HuH-7.5 (cell line): ENCODE measurements around the gene CD68.

Experiments
- DNase-seq: peaks from one replicate; pipeline ENCODE4 v3.0.0; 2011; ENCODE audit warnings: low spot score

The CD68 gene

DNA sequence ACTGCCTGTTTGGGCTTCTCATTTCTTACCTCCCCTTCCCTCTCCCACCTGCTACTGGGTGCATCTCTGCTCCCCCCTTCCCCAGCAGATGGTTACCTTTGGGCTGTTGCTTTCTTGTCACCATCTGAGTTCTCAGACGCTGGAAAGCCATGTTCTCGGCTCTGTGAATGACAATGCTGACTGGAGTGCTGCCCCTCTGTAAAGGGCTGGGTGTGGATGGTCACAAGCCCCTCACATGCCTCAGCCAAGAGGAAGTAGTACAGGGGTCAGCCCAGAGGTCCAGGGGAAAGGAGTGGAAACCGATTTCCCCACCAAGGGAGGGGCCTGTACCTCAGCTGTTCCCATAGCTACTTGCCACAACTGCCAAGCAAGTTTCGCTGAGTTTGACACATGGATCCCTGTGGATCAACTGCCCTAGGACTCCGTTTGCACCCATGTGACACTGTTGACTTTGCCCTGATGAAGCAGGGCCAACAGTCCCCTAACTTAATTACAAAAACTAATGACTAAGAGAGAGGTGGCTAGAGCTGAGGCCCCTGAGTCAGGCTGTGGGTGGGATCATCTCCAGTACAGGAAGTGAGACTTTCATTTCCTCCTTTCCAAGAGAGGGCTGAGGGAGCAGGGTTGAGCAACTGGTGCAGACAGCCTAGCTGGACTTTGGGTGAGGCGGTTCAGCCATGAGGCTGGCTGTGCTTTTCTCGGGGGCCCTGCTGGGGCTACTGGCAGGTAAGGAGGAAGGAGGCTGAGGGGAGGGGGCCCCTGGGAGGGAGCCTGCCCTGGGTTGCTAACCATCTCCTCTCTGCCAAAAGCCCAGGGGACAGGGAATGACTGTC lies at the start of gene CD68:
Gene CD68, plus strand, starts transcription at position 638 of the 833 bp plus-strand sequence. Its CDS starts 40 bp downstream, at position 678.
- no peak for DNase-seq

DNA sequence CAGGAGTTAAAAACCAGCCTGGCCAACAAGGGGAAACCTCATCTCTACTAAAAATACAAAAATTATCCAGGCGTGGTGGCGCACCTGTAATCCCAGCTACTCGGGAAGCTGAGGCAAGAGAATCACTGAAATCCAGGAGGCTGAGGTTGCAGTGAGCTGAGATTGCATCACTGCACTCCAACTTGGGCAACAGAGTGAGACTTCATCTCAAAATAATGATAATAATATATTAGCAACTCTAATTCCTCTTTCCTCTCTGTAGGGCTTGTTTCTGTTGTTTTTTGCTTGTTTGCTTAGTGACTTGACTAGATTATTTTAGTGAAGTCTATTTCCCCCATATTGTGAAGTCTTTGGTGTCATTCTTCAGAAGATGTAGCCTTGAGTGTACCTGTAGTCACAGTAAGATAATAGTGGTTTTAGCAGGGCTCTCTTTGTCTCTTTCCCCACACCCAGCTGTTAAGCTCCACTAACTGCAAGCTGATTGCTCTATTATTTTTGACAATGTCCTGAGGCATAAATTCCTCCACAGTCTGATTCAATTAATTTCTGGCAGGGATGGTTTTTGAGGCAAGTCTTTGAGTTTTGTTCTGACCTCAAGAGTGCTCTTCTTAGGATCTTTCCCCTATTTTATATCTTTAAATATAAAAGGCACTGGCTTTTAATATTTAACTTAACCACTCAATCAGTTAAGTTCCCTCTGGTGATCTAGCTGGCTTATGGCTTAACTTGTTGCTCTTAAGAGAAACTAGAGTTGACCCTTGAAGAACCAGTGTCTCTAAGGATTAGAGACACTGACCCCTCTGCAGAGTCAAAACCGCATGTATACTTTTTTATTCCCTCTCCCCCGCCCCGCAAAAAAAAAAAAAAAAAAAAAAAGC lies 49.2 kb upstream of the CD68 start:
- DNase-seq: no peak

DNA sequence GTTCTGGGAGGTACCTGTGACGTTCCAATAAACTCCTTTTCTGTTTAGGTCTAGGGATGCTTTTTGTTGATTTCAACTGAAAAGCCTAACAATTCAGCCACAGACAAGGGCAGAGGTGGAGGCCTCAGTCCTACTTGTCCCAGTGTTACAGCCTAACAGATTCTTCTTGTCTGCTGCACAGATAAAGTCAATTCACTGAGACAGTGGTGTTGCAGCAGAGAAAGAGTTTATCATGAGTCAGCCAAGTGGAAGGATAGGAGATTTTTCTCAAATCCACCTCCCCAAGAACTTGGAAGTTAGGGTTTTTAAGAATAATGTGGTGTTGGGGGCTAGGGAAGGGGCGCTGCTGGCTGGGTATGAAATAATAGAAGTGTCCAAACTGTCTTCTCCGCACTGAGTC lies 41.4 kb upstream of the CD68 start:
- DNase-seq: no peak

GRCh38 chr17:7538891-7539545 lies 40.4 kb upstream of the CD68 start:
- no peak for DNase-seq

DNA sequence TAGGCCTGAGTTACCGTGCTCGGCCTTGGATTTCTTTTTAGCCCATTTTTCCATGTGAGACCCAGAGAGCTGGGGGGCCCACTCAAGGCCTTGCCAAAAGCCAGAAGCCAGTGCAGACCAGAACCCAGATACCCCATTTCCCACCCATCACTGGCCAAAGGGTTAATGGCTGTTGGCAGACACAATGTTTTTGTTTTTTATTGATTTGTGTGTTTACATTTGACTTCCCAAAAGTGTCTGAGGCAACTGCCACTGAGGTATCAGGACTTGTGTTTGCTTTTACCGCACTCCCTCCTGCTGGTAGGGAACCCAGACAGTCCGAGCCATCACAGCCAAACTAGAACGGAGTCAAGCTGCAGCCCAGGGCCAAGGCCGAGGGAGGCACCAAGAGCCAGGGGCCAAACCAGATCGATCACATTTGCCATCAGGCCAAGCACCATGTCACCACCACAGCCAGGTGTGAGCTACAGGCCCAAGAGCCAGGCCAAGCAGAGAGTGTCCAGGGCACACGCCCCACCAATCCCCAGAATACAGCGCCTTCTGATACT lies 38.3 kb upstream of the CD68 start:
- DNase-seq: no peak

GRCh38 chr17:7544911-7545310 lies 34.5 kb upstream of the CD68 start:
- DNase-seq: no peak

DNA sequence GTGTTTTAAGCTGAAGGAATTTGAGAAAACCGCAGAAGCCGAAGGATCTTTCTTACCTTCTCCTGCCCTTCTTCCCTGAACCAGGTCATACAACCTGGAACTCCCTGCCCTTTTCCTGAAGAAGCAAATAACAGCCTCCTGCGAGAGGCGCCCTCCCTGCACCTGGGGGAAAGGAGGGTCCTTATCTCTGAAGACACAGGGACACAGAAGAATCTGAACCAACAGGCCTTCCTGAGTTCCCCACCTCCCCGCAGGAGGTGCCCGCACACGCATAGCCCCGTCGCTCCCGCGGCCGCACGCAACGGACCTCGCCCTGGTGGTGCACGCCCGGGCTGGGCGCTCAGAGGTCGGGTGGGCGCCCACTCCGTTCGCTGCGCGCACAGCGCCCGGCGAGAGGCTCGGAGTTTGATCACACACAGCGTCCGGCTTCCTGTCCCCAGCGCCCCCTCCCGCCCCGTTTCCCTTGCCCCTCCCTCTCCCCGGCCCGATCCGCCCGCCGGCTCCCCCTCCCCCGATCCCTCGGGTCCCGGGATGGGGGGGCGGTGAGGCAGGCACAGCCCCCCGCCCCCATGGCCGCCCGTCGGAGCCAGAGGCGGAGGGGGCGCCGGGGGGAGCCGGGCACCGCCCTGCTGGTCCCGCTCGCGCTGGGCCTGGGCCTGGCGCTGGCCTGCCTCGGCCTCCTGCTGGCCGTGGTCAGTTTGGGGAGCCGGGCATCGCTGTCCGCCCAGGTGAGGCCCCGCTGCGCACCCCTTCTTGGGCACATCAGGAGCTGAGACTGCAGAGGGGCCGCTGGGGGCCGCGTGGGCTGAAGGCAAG lies 30.6 kb upstream of the CD68 start, which contains the start of gene TNFSF12:
Gene TNFSF12, plus strand, starts transcription at position 474 of the 816 bp plus-strand sequence. Its CDS starts 96 bp downstream, at position 570.
- no peak for DNase-seq

- no peak for DNase-seq
Measured at GRCh38 chr17:7549401-7550055, 29.9 kb upstream of the CD68 start.

DNA sequence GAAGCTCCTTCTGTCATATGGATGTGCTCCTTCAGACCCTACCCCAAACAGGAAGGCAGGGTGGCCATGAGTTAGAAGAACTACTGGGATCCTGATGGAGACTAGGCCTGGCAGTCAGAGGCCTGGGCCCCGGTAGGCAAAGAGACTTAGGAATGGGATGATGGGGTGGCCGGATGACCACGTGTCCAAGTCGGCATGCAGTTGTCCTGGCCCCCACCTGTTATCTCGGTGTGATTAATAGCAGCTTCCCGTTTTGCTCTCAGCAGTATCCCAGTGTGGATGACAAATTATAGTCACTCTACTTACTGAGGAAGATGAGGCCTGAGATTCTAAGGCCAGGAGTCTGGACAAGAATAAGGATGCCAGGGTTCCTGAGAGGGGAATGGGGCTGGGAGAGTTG lies 29.1 kb upstream of the CD68 start:
- no peak for DNase-seq

GRCh38 chr17:7551396-7551795 lies 28.0 kb upstream of the CD68 start:
- DNase-seq: no peak

DNA sequence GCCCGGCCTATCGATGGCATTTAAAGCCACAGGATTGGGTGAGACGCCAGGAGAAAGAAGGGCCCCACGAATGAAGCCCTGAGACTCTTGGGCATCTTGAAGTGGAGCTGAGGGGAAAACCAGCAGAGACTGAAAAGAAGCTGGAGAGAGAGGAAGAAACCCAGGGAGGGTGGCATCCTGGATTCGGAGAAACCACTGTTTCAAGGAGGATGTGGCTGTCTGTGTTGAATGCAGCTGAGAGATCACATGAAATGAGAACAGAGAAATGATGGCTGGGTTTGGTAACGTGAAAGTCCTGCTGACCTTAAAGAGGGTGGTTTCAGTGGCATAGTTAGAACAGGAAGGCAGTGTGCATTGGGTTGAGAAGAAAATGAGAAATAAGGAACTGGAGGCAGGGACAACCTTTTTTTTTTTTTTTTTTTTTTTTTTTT lies 26.8 kb upstream of the CD68 start:
- no peak for DNase-seq

- DNase-seq: no peak
Measured at GRCh38 chr17:7553356-7553755, 26.1 kb upstream of the CD68 start.

DNA sequence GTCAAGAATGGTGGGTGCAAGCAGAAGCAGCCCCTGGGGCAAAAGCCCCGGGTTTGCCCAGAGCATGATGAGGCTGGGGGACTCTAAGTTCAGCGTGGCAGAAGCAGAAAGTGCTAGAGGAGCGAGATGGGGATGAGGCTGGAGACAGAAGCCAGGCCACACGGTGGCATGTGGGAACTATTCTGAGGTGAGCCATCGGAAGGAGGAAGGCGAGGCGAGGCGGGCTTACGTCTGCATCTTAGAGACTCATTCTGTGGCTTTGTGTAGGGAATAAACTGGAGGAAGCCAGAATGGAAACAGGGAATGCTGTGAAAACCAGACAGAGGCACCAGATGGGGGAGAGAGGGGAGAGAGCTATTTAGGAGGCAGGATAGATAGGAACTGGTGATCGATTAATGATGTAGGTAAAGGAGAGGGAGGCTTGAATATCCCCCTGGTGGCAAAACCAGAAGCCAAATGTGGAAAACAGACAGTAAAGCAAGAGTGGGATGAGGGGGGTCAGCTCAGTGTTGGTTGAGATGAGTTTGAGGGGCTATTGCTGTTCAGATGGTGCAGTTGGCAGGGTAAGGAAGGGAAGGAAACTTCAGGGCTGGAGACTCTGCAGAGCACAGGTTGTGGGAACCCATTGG lies 24.0 kb upstream of the CD68 start:
- DNase-seq: no peak

- no peak for DNase-seq
Measured at GRCh38 chr17:7556627-7557026, 22.8 kb upstream of the CD68 start.

- no peak for DNase-seq
Measured at GRCh38 chr17:7557147-7557764, 22.2 kb upstream of the CD68 start.

GRCh38 chr17:7557775-7558543 lies 21.5 kb upstream of the CD68 start:
- DNase-seq: no peak

GRCh38 chr17:7558544-7559319 lies 20.7 kb upstream of the CD68 start, which contains the start of gene TNFSF13:
Gene TNFSF13, plus strand, starts transcription at chr17:7558750. Its CDS starts 290 bp downstream, at chr17:7559040.
- DNase-seq: no peak
